B cell (primary cell): Measurements from ENCODE around the gene OR7A10. TPM values are rescaled to one million over a fixed set of nuclear protein-coding genes. Genes with fewer than 3 reads are reported as not detected.
A peak's percentile ranks its signal among the peaks of the same experiment; 100 is the strongest.

Source experiments
- ATAC-seq: fragments of 200-7000 bp; cut with Tn5 transposase; one replicate; pipeline ENCODE4 v1.10.0; 2021; ENCODE audit warnings: low read depth, mild to moderate bottlenecking, moderate number of reproducible peaks, moderate library complexity
- CTCF ChIA-PET: fragments of 350-600 bp; sonication (Branson Sonifier 250); formaldehyde crosslinking; loops from one replicate; lab custom pipeline; 2021; ENCODE audit warnings: antibody characterized with exemption, inconsistent platforms; lab: Charles Lee
- POLR2A ChIA-PET: fragments of 350-600 bp; sonication (Branson Sonifier 250); formaldehyde crosslinking; loops from one replicate; lab custom pipeline; 2021; ENCODE audit warnings: antibody characterized with exemption; lab: Charles Lee
- DNase-seq: peaks from one replicate; pipeline ENCODE4 v3.0.0; 2013
- H2AFZ ChIP-seq: 2 replicates; pipeline ENCODE4 v1.6.1; 2012; ENCODE audit warnings: mild to moderate bottlenecking, low read depth, low read length; ENCODE audit not compliant: insufficient read depth, poor library complexity, severe bottlenecking
- H3K27ac ChIP-seq, 2 donors: 1 replicate in 1 of 2; 2 replicates in 1 of 2; pipeline ENCODE4 v1.5.1; 2012 to 2013; ENCODE audit warnings: low read length in 2 of 2, mild to moderate bottlenecking in 2 of 2, moderate library complexity in 1 of 2
- H3K27me3 ChIP-seq, 4 experiments: fragments of 200-600 bp in 1 of 4; sonication (generic) in 1 of 4; replicated peaks in 1 of 4; 1 replicate in 2 of 4; 2 replicates in 2 of 4; pipeline versions ENCODE4 v1.6.1 to v1.7.0; 2013 to 2016; ENCODE audit warnings: low read length in 3 of 4, mild to moderate bottlenecking in 2 of 4, mixed read lengths in 1 of 4, moderate library complexity in 1 of 4; ENCODE audit not compliant: insufficient read depth in 4 of 4, control insufficient read depth in 3 of 4; ENCODE audit errors: control extremely low read depth in 1 of 4
- H3K36me3 ChIP-seq, 2 experiments: replicated peaks in 1 of 2; 1 replicate in 1 of 2; 2 replicates in 1 of 2; pipeline versions ENCODE4 v1.6.1 to v1.7.1; 2013; ENCODE audit warnings: low read length in 1 of 2; ENCODE audit not compliant: insufficient read depth in 2 of 2, control insufficient read depth in 1 of 2; ENCODE audit errors: control extremely low read depth in 1 of 2, extremely low read depth in 1 of 2
- H3K4me1 ChIP-seq, 2 donors: fragments of 200-600 bp in 1 of 2; sonication (generic) in 1 of 2; 1 replicate in 1 of 2; 2 replicates in 1 of 2; pipeline versions ENCODE4 v1.5.1 to v1.6.1; 2013 to 2017; ENCODE audit warnings: low read length in 2 of 2; ENCODE audit not compliant: control insufficient read depth in 2 of 2, insufficient read depth in 2 of 2
- H3K4me2 ChIP-seq: replicated peaks from 2 replicates; pipeline ENCODE3; 2012; ENCODE audit warnings: mild to moderate bottlenecking, low read depth, low read length; ENCODE audit not compliant: poor library complexity, severe bottlenecking
- H3K4me3 ChIP-seq, 5 experiments: fragments of 200-600 bp in 1 of 5; sonication (generic) in 1 of 5; 1 replicate in 3 of 5; 2 replicates in 2 of 5; pipeline versions ENCODE4 v1.5.1 to v1.7.0; 2011 to 2016; ENCODE audit warnings: low read length in 4 of 5, mild to moderate bottlenecking in 4 of 5, low read depth in 2 of 5, control low read depth in 1 of 5, moderate library complexity in 1 of 5; ENCODE audit not compliant: insufficient read depth in 1 of 5; ENCODE audit errors: control extremely low read depth in 1 of 5, extremely low read depth in 1 of 5
- H3K79me2 ChIP-seq: fragments of 200-600 bp; sonication (generic); one replicate; pipeline ENCODE4 v1.6.0; 2016; ENCODE audit warnings: low read length; ENCODE audit not compliant: control insufficient read depth, insufficient read depth
- H3K9ac ChIP-seq: fragments of 200-600 bp; sonication (generic); 2 replicates; pipeline ENCODE4 v1.6.1; 2017; ENCODE audit warnings: mild to moderate bottlenecking, low read length, moderate library complexity
- H3K9me3 ChIP-seq, 3 donors: one replicate each; pipeline versions ENCODE4 v1.6.1 to v1.7.1; 2013; ENCODE audit warnings: low read length in 2 of 3; ENCODE audit not compliant: control insufficient read depth in 2 of 3, insufficient read depth in 1 of 3; ENCODE audit errors: control extremely low read depth in 1 of 3
- H4K20me1 ChIP-seq: 2 replicates; pipeline ENCODE4 v1.6.0; 2012; ENCODE audit warnings: mild to moderate bottlenecking, low read length; ENCODE audit not compliant: insufficient read depth, control insufficient read depth, poor library complexity, severe bottlenecking
- H3K27ac Mint-ChIP-seq: one replicate; pipeline ENCODE4 v1.8.0; 2021; ENCODE audit warnings: mixed read lengths
- H3K27me3 Mint-ChIP-seq: one replicate; pipeline ENCODE4 v1.8.0; 2021; ENCODE audit warnings: mixed read lengths
- H3K4me1 Mint-ChIP-seq: one replicate; pipeline ENCODE4 v1.8.0; 2021; ENCODE audit warnings: mixed read lengths
- H3K4me3 Mint-ChIP-seq: one replicate; pipeline ENCODE4 v1.8.0; 2021; ENCODE audit warnings: mixed read lengths
- H3K9me3 Mint-ChIP-seq: one replicate; pipeline ENCODE4 v1.8.0; 2022; ENCODE audit warnings: mixed read lengths; ENCODE audit not compliant: insufficient read depth
- CTCF ChIP-seq: fragments of 200-600 bp; IDR thresholded peaks from one replicate; pipeline ENCODE4 v1.8.0; 2022; ENCODE audit warnings: antibody characterized with exemption, mild to moderate bottlenecking
- EZH2 ChIP-seq: IDR thresholded peaks from 2 replicates; pipeline ENCODE4 v1.6.1; 2012; ENCODE audit warnings: borderline replicate concordance, low read depth, mild to moderate bottlenecking, moderate library complexity, low read length; ENCODE audit not compliant: insufficient read depth, poor library complexity, severe bottlenecking
- WGBS: methylation state at CpG from one replicate; pipeline ENCODE4 v1.1.5; 2013; ENCODE audit warnings: missing lambda C conversion rate; ENCODE audit not compliant: insufficient coverage; 5-methylcytosine and 5-hydroxymethylcytosine counted together
- intact Hi-C: fragments of 100-400 bp; cut with micrococcal nuclease; formaldehyde crosslinking; loops from one replicate; pipeline ENCODE4 v1.10.0; 2022
- polyA plus RNA-seq: library from polyadenylated mRNA; depleted of rRNA; stranded (reverse); fragments of >200 nt; gene quantifications from 2 replicates; pipeline ENCODE4 v1.2.3, GENCODE V29; 2012
- total RNA-seq, 2 donors: library from RNA; stranded (reverse); fragments of 120-200 nt in 1 of 2; gene quantifications; 1 replicate in 1 of 2; 2 replicates in 1 of 2; pipeline versions ENCODE4 v1.2.3 to v1.2.4, GENCODE V29; 2013 to 2022

Gene OR7A10
- total and polyA plus RNA-seq, 2 donors (not counting 1 experiment from before 2014, with no cell fraction given), result not detected

GRCh38 chr19:14889994-14890642 is 41.4 kb upstream of the OR7A10 start:
- DNase-seq (no peak), ATAC-seq (no peak)
- Mint-ChIP-seq H3K4me1 (peaks cover 33% of the 10 kb centered on the region), H3K9me3 (no peaks in the 10 kb centered on the region), H3K27me3 (peaks cover 20% of the 10 kb centered on the region), H3K4me3 (no peak overlapping the region), H3K27ac (peak overlapping the region; percentile 82)
- POLR2A ChIA-PET, result no interaction called here
- Histone ChIP-seq H3K27ac (peak overlapping the region in 1 of 2 donors; percentile 78), H3K4me3 (no peak overlapping the region), H3K79me2 (no peaks in the 10 kb centered on the region), H3K9ac (no peak overlapping the region), H3K4me2 (no peak overlapping the region), H4K20me1 (no peaks in the 10 kb centered on the region), H3K4me1 (peaks cover 17% of the 10 kb centered on the region in 2 donors), H2AFZ (no peak overlapping the region), H3K36me3 (no peaks in the 10 kb centered on the region), H3K27me3 (peaks cover 0 to 7% (median 1%) of the 10 kb centered on the region in 4 experiments), H3K9me3 (no peaks in the 10 kb centered on the region)
- WGBS, result no CpG with 5 or more reads among the region's 3 CpGs
- intact Hi-C loops, result loop anchor here (2.0 kb wide), 2 partner anchors 19 to 315 kb away; no protein-coding TSS in a partner anchor
- TF ChIP-seq CTCF (no peak), EZH2 (no peak)
- CTCF ChIA-PET, result interaction anchor here (0.6 to 1.6 kb wide), 2 partner anchors 278 to 316 kb away, joined by 3 to 5 read pairs; no protein-coding TSS in a partner anchor

GRCh38 chr19:14886032-14886431 is 37.3 kb upstream of the OR7A10 start, which contains the start of gene OR7A17:
Gene OR7A17 (minus strand): TSS chr19:14886132. CDS start chr19:14881355, 4,777 bp downstream.
- H3K4me1 ChIP-seq, result peaks cover 21 to 22% of the 10 kb centered on the region in 2 donors
- ChIA-PET POLR2A (no interaction called here), CTCF (no interaction called here)
- H3K27ac ChIP-seq, result no peak within 1 kb of the TSS
- H3K36me3 ChIP-seq, result no peaks in the 10 kb centered on the region
- Mint-ChIP-seq H3K27me3 (peaks cover 13% of the 10 kb centered on the region), H3K4me3 (no peak within 1 kb of the TSS), H3K9me3 (no peaks in the 10 kb centered on the region), H3K27ac (peak within 1 kb of the TSS; percentile 62), H3K4me1 (peaks cover 40% of the 10 kb centered on the region)
- DNase-seq (no peak), ATAC-seq (no peak)
- no peak within 1 kb of the TSS for H3K4me2 ChIP-seq
- no peak within 1 kb of the TSS for H2AFZ ChIP-seq
- peaks cover 0 to 5% (median 1%) of the 10 kb centered on the region in 4 experiments for H3K27me3 ChIP-seq
- H3K79me2 ChIP-seq, result no peaks in the 10 kb centered on the region
- no peaks in the 10 kb centered on the region for H4K20me1 ChIP-seq
- no peaks in the 10 kb centered on the region for H3K9me3 ChIP-seq
- no peak within 1 kb of the TSS for H3K4me3 ChIP-seq
- WGBS, result 100% methylated on average over 1 of the region's 4 CpGs
- intact Hi-C loops, result no loop called here
- no peak for TF ChIP-seq CTCF
- no peak within 1 kb of the TSS for H3K9ac ChIP-seq
